Neuronal stem cell (in vitro differentiated cells): ENCODE results near the gene PDRG1.

ENCODE experiments used
- DNase-seq: peaks from one replicate; pipeline ENCODE4 v3.0.0-alpha.2; 2013; ENCODE audit warnings: low spot score
- H2AFZ ChIP-seq: one replicate; pipeline ENCODE4 v1.6.1; 2013; ENCODE audit warnings: mild to moderate bottlenecking, low read length, inconsistent platforms
- H2AK5ac ChIP-seq: 2 replicates; pipeline ENCODE4 v1.6.1; 2013; ENCODE audit warnings: low read depth, mild to moderate bottlenecking, inconsistent platforms, low read length, moderate library complexity, mixed read lengths
- H2BK120ac ChIP-seq: 2 replicates; pipeline ENCODE4 v1.6.1; 2013; ENCODE audit warnings: low read depth, mild to moderate bottlenecking, inconsistent platforms, low read length, moderate library complexity, mixed read lengths
- H2BK12ac ChIP-seq: one replicate; pipeline ENCODE4 v1.6.1; 2013; ENCODE audit warnings: low read length, inconsistent platforms
- H2BK15ac ChIP-seq: 2 replicates; pipeline ENCODE4 v1.6.1; 2013; ENCODE audit warnings: mild to moderate bottlenecking, low read length, inconsistent platforms, mixed read lengths
- H2BK5ac ChIP-seq: one replicate; pipeline ENCODE4 v1.6.1; 2013; ENCODE audit warnings: inconsistent platforms, mild to moderate bottlenecking, low read length, moderate library complexity
- H3K14ac ChIP-seq: one replicate; pipeline ENCODE4 v1.6.1; 2013; ENCODE audit warnings: low read length, inconsistent platforms
- H3K18ac ChIP-seq: 2 replicates; pipeline ENCODE4 v1.6.1; 2013; ENCODE audit warnings: low read length, inconsistent platforms
- H3K23ac ChIP-seq: 2 replicates; pipeline ENCODE4 v1.6.1; 2013; ENCODE audit warnings: low read depth, mild to moderate bottlenecking, mixed read lengths, low read length, inconsistent platforms; ENCODE audit not compliant: poor library complexity
- H3K27ac ChIP-seq: replicated peaks from 3 replicates; pipeline ENCODE4 v1.5.1; 2013; ENCODE audit warnings: low read length, inconsistent platforms
- H3K27me3 ChIP-seq, 3 experiments: 2 replicates each; pipeline ENCODE4 v1.6.1; 2013; ENCODE audit warnings: low read length in 3 of 3, mild to moderate bottlenecking in 2 of 3, inconsistent platforms in 1 of 3, low read depth in 1 of 3, mixed read lengths in 1 of 3, moderate library complexity in 1 of 3; ENCODE audit not compliant: control insufficient read depth in 3 of 3, insufficient read depth in 3 of 3
- H3K36me3 ChIP-seq, 2 donors: replicated peaks in 1 of 2; 2 replicates each; pipeline ENCODE4 v1.6.1; 2013; ENCODE audit warnings: low read length in 2 of 2; ENCODE audit not compliant: control insufficient read depth in 2 of 2, insufficient read depth in 2 of 2
- H3K4ac ChIP-seq: 2 replicates; pipeline ENCODE4 v1.6.1; 2013; ENCODE audit warnings: inconsistent platforms, mild to moderate bottlenecking, low read length, moderate library complexity
- H3K4me1 ChIP-seq, 2 donors: 1 replicate in 1 of 2; 2 replicates in 1 of 2; pipeline ENCODE4 v1.6.1; 2013; ENCODE audit warnings: low read length in 2 of 2, low read depth in 1 of 2; ENCODE audit not compliant: control insufficient read depth in 2 of 2, insufficient read depth in 1 of 2
- H3K4me2 ChIP-seq: one replicate; pipeline ENCODE4 v1.6.1; 2013; ENCODE audit warnings: mild to moderate bottlenecking, low read length, inconsistent platforms; ENCODE audit not compliant: insufficient read depth, poor library complexity, severe bottlenecking
- H3K4me3 ChIP-seq, 2 donors: 2 replicates each; pipeline ENCODE4 v1.5.1; 2013; ENCODE audit warnings: low read length in 2 of 2, mild to moderate bottlenecking in 2 of 2, inconsistent platforms in 1 of 2, moderate library complexity in 1 of 2
- H3K79me1 ChIP-seq: one replicate; pipeline ENCODE4 v1.6.1; 2013; ENCODE audit warnings: low read depth, mild to moderate bottlenecking, inconsistent platforms, low read length, moderate library complexity
- H3K9ac ChIP-seq: one replicate; pipeline ENCODE4 v1.6.1; 2013; ENCODE audit warnings: mild to moderate bottlenecking, low read depth, low read length, inconsistent platforms; ENCODE audit not compliant: poor library complexity
- H3K9me3 ChIP-seq, 2 donors: replicated peaks in 1 of 2; 2 replicates each; pipeline versions ENCODE3 to v1.6.1; 2013; ENCODE audit warnings: low read length in 2 of 2, mild to moderate bottlenecking in 2 of 2, inconsistent platforms in 1 of 2, low read depth in 1 of 2, mixed read lengths in 1 of 2, moderate library complexity in 1 of 2; ENCODE audit not compliant: control insufficient read depth in 2 of 2, insufficient read depth in 1 of 2
- H4K8ac ChIP-seq: one replicate; pipeline ENCODE4 v1.6.1; 2013; ENCODE audit warnings: low read depth, mild to moderate bottlenecking, inconsistent platforms, low read length, moderate library complexity
- H4K91ac ChIP-seq: one replicate; pipeline ENCODE4 v1.6.1; 2013; ENCODE audit warnings: low read length, low read depth, mild to moderate bottlenecking, inconsistent platforms; ENCODE audit not compliant: poor library complexity
- WGBS, 2 donors: extraction: QIAGEN DNeasy Blood & Tissue Kit; methylation state at CpG; one replicate each; pipeline ENCODE4 v1.1.7; 2013; ENCODE audit warnings: missing lambda C conversion rate in 2 of 2, mixed read lengths in 1 of 2; ENCODE audit not compliant: insufficient read length in 2 of 2, insufficient replicate concordance in 1 of 2; ENCODE audit errors: extremely low coverage in 2 of 2; 5-methylcytosine and 5-hydroxymethylcytosine counted together

Gene PDRG1

DNA sequence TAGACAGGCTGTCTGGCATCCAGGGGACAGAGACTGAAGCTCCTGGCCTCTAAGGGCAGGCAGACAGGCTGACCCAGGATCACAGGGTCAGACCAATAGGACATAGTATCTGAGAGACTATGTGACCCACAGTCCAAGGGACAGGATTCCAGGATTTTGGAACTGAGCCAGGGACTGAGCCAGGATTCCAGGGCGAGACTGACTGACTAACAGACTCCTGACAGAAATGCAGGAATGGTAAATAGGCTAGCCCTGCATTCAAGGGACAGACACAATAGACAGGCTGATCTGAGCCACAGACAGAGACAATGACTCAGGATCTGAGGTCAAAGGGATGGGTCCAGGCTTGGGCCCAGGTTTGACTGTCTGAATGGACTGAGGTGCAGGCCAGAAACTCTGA lies 35.9 kb upstream of the PDRG1 start:
- H2BK120ac ChIP-seq = no peak overlapping the region
- DNase-seq = no peak
- H4K91ac ChIP-seq = no peak overlapping the region
- H3K9me3 ChIP-seq = no peaks in the 10 kb centered on the region
- peaks cover 0 to 21% (median 0%) of the 10 kb centered on the region in 3 experiments for H3K27me3 ChIP-seq
- no CpG with 5 or more reads among the region's 1 CpG for WGBS, 2 donors
- H3K4me2 ChIP-seq = no peak overlapping the region
- no peaks in the 10 kb centered on the region for H3K79me1 ChIP-seq
- no peak overlapping the region for H2AFZ ChIP-seq
- H3K23ac ChIP-seq = no peak overlapping the region
- peaks cover 0 to 2% of the 10 kb centered on the region in 2 donors for H3K4me1 ChIP-seq
- no peak overlapping the region for H3K18ac ChIP-seq
- no peak overlapping the region for H3K4ac ChIP-seq
- no peak overlapping the region for H3K9ac ChIP-seq
- H3K27ac ChIP-seq = no peak overlapping the region
- no peak overlapping the region for H4K8ac ChIP-seq
- H2BK12ac ChIP-seq = no peak overlapping the region
- no peak overlapping the region for H3K4me3 ChIP-seq
- no peaks in the 10 kb centered on the region for H3K36me3 ChIP-seq
- no peak overlapping the region for H2AK5ac ChIP-seq
- no peak overlapping the region for H3K14ac ChIP-seq
- no peak overlapping the region for H2BK5ac ChIP-seq
- H2BK15ac ChIP-seq = no peak overlapping the region

DNA sequence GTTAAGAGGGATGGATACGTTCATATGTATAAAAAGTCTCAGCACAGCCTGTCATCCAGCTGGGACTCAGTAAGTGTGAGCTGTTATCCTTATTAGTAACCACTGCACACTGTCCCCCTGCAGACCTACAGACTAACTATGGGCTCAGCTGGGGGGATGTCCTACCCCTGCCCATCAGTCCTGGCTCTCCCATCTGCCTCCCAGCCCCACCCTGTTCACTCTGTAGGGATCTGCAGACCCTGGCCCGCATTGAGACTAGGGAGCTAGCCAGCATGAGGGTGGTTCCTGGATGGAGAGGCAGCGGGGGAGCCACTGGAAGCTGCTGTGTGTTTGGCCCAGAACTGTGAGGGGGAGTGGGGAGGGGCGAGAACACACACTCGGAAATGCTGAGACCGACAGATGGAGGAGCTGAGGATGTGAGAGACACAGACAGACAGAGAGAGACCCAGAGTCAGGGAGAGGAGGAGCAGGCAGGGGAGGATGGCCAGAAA lies 33.2 kb upstream of the PDRG1 start:
- Histone ChIP-seq H4K8ac (no peak overlapping the region), H2BK15ac (peak overlapping the region; percentile 60), H2BK12ac (peak overlapping the region; percentile 82), H3K9me3 (no peaks in the 10 kb centered on the region), H2AFZ (no peak overlapping the region), H2AK5ac (no peak overlapping the region), H3K36me3 (no peaks in the 10 kb centered on the region), H3K14ac (peak overlapping the region; percentile 59), H2BK120ac (no peak overlapping the region), H3K9ac (no peak overlapping the region), H3K23ac (peak overlapping the region; percentile 9), H3K79me1 (no peaks in the 10 kb centered on the region), H3K4ac (no peak overlapping the region), H3K27me3 (peaks cover 0 to 10% (median 0%) of the 10 kb centered on the region in 3 experiments), H3K4me2 (no peak overlapping the region), H3K4me1 (peaks cover 0 to 2% of the 10 kb centered on the region in 2 donors), H3K27ac (no peak overlapping the region), H3K4me3 (no peak overlapping the region), H3K18ac (peak overlapping the region; percentile 79), H4K91ac (no peak overlapping the region), H2BK5ac (no peak overlapping the region)
- no peak for DNase-seq
- WGBS, 2 donors = no CpG with 5 or more reads among the region's 6 CpGs

DNA sequence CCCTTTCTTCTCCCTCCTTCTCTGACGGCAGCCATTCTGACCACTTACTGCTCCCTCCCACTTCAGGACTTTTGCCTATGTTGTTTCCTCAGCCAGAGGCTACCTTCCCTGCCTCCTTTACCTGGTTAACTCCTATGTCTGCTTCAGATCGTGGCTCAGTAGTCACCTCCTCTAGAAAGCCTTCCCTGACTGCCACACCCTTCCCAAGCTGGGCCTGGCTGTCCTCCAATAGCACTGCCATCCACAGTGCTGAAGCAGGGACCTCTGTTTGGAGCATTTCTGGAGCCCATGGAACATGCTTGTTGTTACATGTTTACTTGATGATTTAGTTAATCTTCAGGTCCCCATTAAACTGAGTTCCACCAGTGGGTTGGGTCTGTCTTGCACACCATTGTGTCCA lies 29.9 kb upstream of the PDRG1 start:
- Histone ChIP-seq H4K91ac (no peak overlapping the region), H3K4me3 (no peak overlapping the region), H2AFZ (no peak overlapping the region), H3K79me1 (no peaks in the 10 kb centered on the region), H2BK120ac (no peak overlapping the region), H3K23ac (no peak overlapping the region), H3K27me3 (peaks cover 0 to 4% (median 0%) of the 10 kb centered on the region in 3 experiments), H3K4ac (no peak overlapping the region), H3K36me3 (no peaks in the 10 kb centered on the region), H2BK15ac (no peak overlapping the region), H3K27ac (no peak overlapping the region), H3K4me2 (no peak overlapping the region), H3K18ac (no peak overlapping the region), H3K9ac (no peak overlapping the region), H3K14ac (no peak overlapping the region), H3K4me1 (peaks cover 0 to 2% of the 10 kb centered on the region in 2 donors), H2BK12ac (no peak overlapping the region), H2AK5ac (no peak overlapping the region), H2BK5ac (no peak overlapping the region), H4K8ac (no peak overlapping the region), H3K9me3 (no peaks in the 10 kb centered on the region)
- WGBS, 2 donors = no CpG with 5 or more reads among the region's 2 CpGs
- no peak for DNase-seq

DNA sequence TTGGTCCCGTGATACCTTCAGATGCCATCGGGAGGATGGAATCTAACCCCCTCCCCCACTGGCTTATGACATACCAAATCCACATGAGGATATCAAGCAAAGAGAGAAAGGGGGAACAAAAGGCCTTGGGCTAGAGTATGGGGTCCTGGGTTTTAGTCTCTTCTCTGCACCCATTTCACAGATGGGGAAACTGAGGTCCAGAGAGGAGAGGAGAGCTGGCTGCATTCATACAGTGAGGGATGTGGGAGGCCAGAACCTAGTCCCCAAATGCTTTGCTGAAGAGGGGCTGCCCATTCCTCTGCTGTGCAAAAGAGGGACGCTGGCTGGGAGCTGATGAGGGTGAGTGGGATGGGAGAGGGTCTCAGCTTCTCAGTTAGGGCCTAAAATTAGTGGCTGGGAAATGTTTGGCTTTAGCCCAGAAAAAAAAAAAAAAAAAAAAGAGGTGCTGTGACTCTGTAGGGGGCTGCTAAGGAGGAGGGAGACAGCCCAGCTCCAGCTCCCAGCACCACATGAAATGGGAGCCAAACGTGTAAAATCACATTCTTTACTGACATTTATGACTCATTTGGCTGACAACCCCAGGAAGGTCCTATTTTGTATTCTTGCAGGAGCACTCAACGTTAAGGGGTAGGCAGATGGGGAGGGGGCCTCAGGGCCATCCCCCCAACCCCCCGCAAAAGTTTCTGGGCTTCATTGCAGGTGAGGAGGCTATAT lies 28.0 kb upstream of the PDRG1 start:
- H3K18ac ChIP-seq = no peak overlapping the region
- WGBS, 2 donors = no CpG with 5 or more reads among the region's 6 CpGs

More for the DNA sequence above, 28.0 kb upstream of the PDRG1 start:
- Histone ChIP-seq H2BK120ac (no peak overlapping the region), H3K9ac (no peak overlapping the region), H4K91ac (no peak overlapping the region), H2AFZ (no peak overlapping the region), H3K4ac (no peak overlapping the region), H2BK15ac (no peak overlapping the region), H3K36me3 (no peaks in the 10 kb centered on the region), H3K4me2 (no peak overlapping the region), H3K14ac (no peak overlapping the region), H2AK5ac (peak overlapping the region; percentile 24), H4K8ac (no peak overlapping the region), H3K27ac (no peak overlapping the region), H3K79me1 (no peaks in the 10 kb centered on the region), H3K4me3 (no peak overlapping the region), H3K23ac (no peak overlapping the region), H2BK12ac (no peak overlapping the region), H3K4me1 (peaks cover 6% of the 10 kb centered on the region in 2 donors), H2BK5ac (no peak overlapping the region), H3K9me3 (no peaks in the 10 kb centered on the region), H3K27me3 (peaks cover 0 to 4% (median 0%) of the 10 kb centered on the region in 3 experiments)
- DNase-seq = no peak
